HG03442 (cell line): ENCODE measurements around the gene ZZZ3.
"Not testable (repeated sequence)": the region's sequence is repeated elsewhere in the genome, so short reads cannot be mapped to it uniquely, and the experiment has no call there.

Experiments used
- ATAC-seq: cut with Tn5 transposase; IDR thresholded peaks from one replicate; pipeline ENCODE4 v1.9.1; 2021; ENCODE audit warnings: mild to moderate bottlenecking, moderate library complexity; ENCODE audit not compliant: unreplicated experiment

The ZZZ3 gene

GRCh38 chr1:77682460-77683159 is at the start of gene ZZZ3:
TSS of gene ZZZ3 (minus strand) at chr1:77682658. CDS start at chr1:77633354, 49,304 bp downstream.
- ATAC-seq, result peak; percentile 61

- ATAC-seq, result no peak
Observed at GRCh38 chr1:77732090-77732489, 49.6 kb upstream of the ZZZ3 start.

GRCh38 chr1:77725706-77726105 is 43.2 kb upstream of the ZZZ3 start:
- ATAC-seq, result no peak

- ATAC-seq, result no peak
Observed at GRCh38 chr1:77718181-77718580, 35.7 kb upstream of the ZZZ3 start.

GRCh38 chr1:77716065-77716464 is 33.6 kb upstream of the ZZZ3 start:
- no peak for ATAC-seq

GRCh38 chr1:77709727-77710126 is 27.3 kb upstream of the ZZZ3 start:
- ATAC-seq, result no peak

- ATAC-seq, result no peak
Observed at GRCh38 chr1:77706321-77706720, 23.9 kb upstream of the ZZZ3 start.

- no peak for ATAC-seq
Observed at GRCh38 chr1:77704736-77705135, 22.3 kb upstream of the ZZZ3 start.

GRCh38 chr1:77699673-77700072 is 17.2 kb upstream of the ZZZ3 start:
- ATAC-seq, result not testable (repeated sequence)

GRCh38 chr1:77697441-77697840 is 15.0 kb upstream of the ZZZ3 start:
- no peak for ATAC-seq

GRCh38 chr1:77688939-77689338 is 6.5 kb upstream of the ZZZ3 start:
- ATAC-seq, result peak; percentile 52

GRCh38 chr1:77687519-77687906 is 5.1 kb upstream of the ZZZ3 start:
- ATAC-seq, result no peak

GRCh38 chr1:77686796-77687518 is 4.5 kb upstream of the ZZZ3 start:
- ATAC-seq, result no peak

- ATAC-seq, result peak; percentile 70
Observed at GRCh38 chr1:77683160-77684148, 996 bp upstream of the ZZZ3 start.

GRCh38 chr1:77680173-77680572 is 2.3 kb downstream of the ZZZ3 start:
- no peak for ATAC-seq

GRCh38 chr1:77678660-77679610 is 3.5 kb downstream of the ZZZ3 start:
- ATAC-seq, result no peak

GRCh38 chr1:77674807-77675206 is 7.7 kb downstream of the ZZZ3 start:
- ATAC-seq, result not testable (repeated sequence)

- no peak for ATAC-seq
Observed at GRCh38 chr1:77673716-77674355, 8.6 kb downstream of the ZZZ3 start.

- no peak for ATAC-seq
Observed at GRCh38 chr1:77673030-77673429, 9.4 kb downstream of the ZZZ3 start.

- ATAC-seq, result peak; percentile 46
Observed at GRCh38 chr1:77672374-77672773, 10.1 kb downstream of the ZZZ3 start.
